ENCODE data around the gene MGRN1.
A peak's percentile ranks its signal among the peaks of the same experiment; 100 is the strongest.

The MGRN1 gene

GRCh38 chr16:4667203-4667963, 42.8 kb downstream of the MGRN1 start:
- no peaks in the 10 kb centered on the region for H3K27me3 ChIP-seq
- H3K36me3 ChIP-seq, result peaks cover 37% of the 10 kb centered on the region
- TF ChIP-seq CTCF (IDR thresholded peaks at IDR 0.05; ENCODE audit: low read depth, low read length), result no peak
- no peak for DNase-seq
- no peaks in the 10 kb centered on the region for H3K9me3 ChIP-seq
- no peaks in the 10 kb centered on the region for H3K4me1 ChIP-seq
- H3K4me3 ChIP-seq (ENCODE audit: low read depth, low read length), result no peak overlapping the region

- H3K27me3 ChIP-seq, result no peaks in the 10 kb centered on the region
- H3K9me3 ChIP-seq, result no peaks in the 10 kb centered on the region
- no peak for TF ChIP-seq CTCF (IDR thresholded peaks at IDR 0.05; ENCODE audit: low read depth, low read length)
- H3K4me3 ChIP-seq (ENCODE audit: low read depth, low read length), result no peak overlapping the region
- no peaks in the 10 kb centered on the region for H3K4me1 ChIP-seq
- no peak for DNase-seq
- peaks cover 42% of the 10 kb centered on the region for H3K36me3 ChIP-seq
Observed at GRCh38 chr16:4668313-4668960, 43.8 kb downstream of the MGRN1 start.

- Histone ChIP-seq H3K36me3 (peaks cover 25% of the 10 kb centered on the region), H3K27me3 (no peaks in the 10 kb centered on the region), H3K4me3 (ENCODE audit: low read depth, low read length) (no peak overlapping the region), H3K9me3 (no peaks in the 10 kb centered on the region), H3K4me1 (peaks cover 2% of the 10 kb centered on the region; the same call in 1 of the 2 replicates)
- TF ChIP-seq CTCF (IDR thresholded peaks at IDR 0.05; ENCODE audit: low read depth, low read length), result no peak
- DNase-seq, result no peak
Observed at GRCh38 chr16:4673387-4674046, 48.9 kb downstream of the MGRN1 start.

GRCh38 chr16:4674926-4675530, 50.4 kb downstream of the MGRN1 start:
- peaks cover 13% of the 10 kb centered on the region for H3K4me1 ChIP-seq
- H3K36me3 ChIP-seq, result peaks cover 20% of the 10 kb centered on the region
- H3K4me3 ChIP-seq (ENCODE audit: low read depth, low read length), result no peak overlapping the region
- DNase-seq, result no peak
- no peaks in the 10 kb centered on the region for H3K9me3 ChIP-seq
- H3K27me3 ChIP-seq, result no peaks in the 10 kb centered on the region
- TF ChIP-seq CTCF (IDR thresholded peaks at IDR 0.05; ENCODE audit: low read depth, low read length), result no peak

GRCh38 chr16:4675864-4676786, 51.5 kb downstream of the MGRN1 start:
- H3K4me1 ChIP-seq, result peaks cover 18% of the 10 kb centered on the region
- H3K27me3 ChIP-seq, result no peaks in the 10 kb centered on the region
- DNase-seq, result peak; percentile 15
- no peak overlapping the region for H3K4me3 ChIP-seq (ENCODE audit: low read depth, low read length)
- no peak for TF ChIP-seq CTCF (IDR thresholded peaks at IDR 0.05; ENCODE audit: low read depth, low read length)
- peaks cover 16% of the 10 kb centered on the region for H3K36me3 ChIP-seq
- H3K9me3 ChIP-seq, result no peaks in the 10 kb centered on the region

Measured in BE2C (cell line).